ENCODE results near the gene HCAR3.

The HCAR3 gene

GRCh38 chr12:122668268-122668667, 48.3 kb downstream of the HCAR3 start:
- TF ChIP-seq POU2F2 (IDR thresholded peaks at IDR 0.05; ENCODE audit: low read depth, low read length) = no peak
- no peak for TF ChIP-seq POLR2A (IDR thresholded peaks at IDR 0.05; ENCODE audit: low read depth, low read length)
- TF ChIP-seq TAF1 (IDR thresholded peaks at IDR 0.05; ENCODE audit: low read depth, low read length) = no peak
- TF ChIP-seq SPI1 (IDR thresholded peaks at IDR 0.05; ENCODE audit: low read depth, low read length) = no peak
- FAIRE-seq (no peak), DNase-seq (ENCODE audit: insufficient read length, low spot score) (no peak)

- FAIRE-seq (no peak), DNase-seq (ENCODE audit: insufficient read length, low spot score) (no peak)
Observed at GRCh38 chr12:122665759-122666158, 50.9 kb downstream of the HCAR3 start.

GRCh38 chr12:122665349-122665748, 51.3 kb downstream of the HCAR3 start:
- DNase-seq (ENCODE audit: insufficient read length, low spot score) (no peak), FAIRE-seq (no peak)
- TF ChIP-seq POU2F2 (IDR thresholded peaks at IDR 0.05; ENCODE audit: low read depth, low read length) = no peak
- TF ChIP-seq SPI1 (IDR thresholded peaks at IDR 0.05; ENCODE audit: low read depth, low read length) = no peak
- no peak for TF ChIP-seq TAF1 (IDR thresholded peaks at IDR 0.05; ENCODE audit: low read depth, low read length)
- TF ChIP-seq POLR2AphosphoS5 (IDR thresholded peaks at IDR 0.05; ENCODE audit: low read depth, low read length) = no peak
- TF ChIP-seq POLR2A (IDR thresholded peaks at IDR 0.05; ENCODE audit: low read depth, low read length) = no peak
- TF ChIP-seq PAX5 (IDR thresholded peaks at IDR 0.05; ENCODE audit: insufficient read depth, low read length, severe bottlenecking) = no peak

More at GRCh38 chr12:122665759-122666158, 50.9 kb downstream of the HCAR3 start:
- TF ChIP-seq TAF1 (IDR thresholded peaks at IDR 0.05; ENCODE audit: low read depth, low read length) (no peak), POLR2AphosphoS5 (IDR thresholded peaks at IDR 0.05; ENCODE audit: low read depth, low read length) (no peak), PAX5 (IDR thresholded peaks at IDR 0.05; ENCODE audit: insufficient read depth, low read length, severe bottlenecking) (no peak), POLR2A (IDR thresholded peaks at IDR 0.05; ENCODE audit: low read depth, low read length) (no peak)

Measured in GM12891 (cell line).